GM10248 (cell line): ENCODE data around the gene KRT24.

Experiments used
- CTCF ChIA-PET: fragments of 300-600 bp; sonication (Branson Sonifier 250); formaldehyde crosslinking; extraction: SDS; loops from one replicate; lab custom pipeline; 2021; ENCODE audit warnings: antibody characterized with exemption; lab: Yijun Ruan, JAX
- POLR2A ChIA-PET: fragments of 350-650 bp; sonication (Branson Sonifier 250); formaldehyde crosslinking; extraction: SDS; loops from one replicate; lab custom pipeline; 2020; ENCODE audit warnings: antibody characterized with exemption; lab: Yijun Ruan, JAX
- DNase-seq: peaks from one replicate; pipeline ENCODE4 v3.0.0; 2012; ENCODE audit errors: extremely low spot score
- TF ChIP-seq, protein P1 (sequence below): IDR thresholded peaks from 2 replicates; pipeline ENCODE4 v1.5.1; 2012; ENCODE audit warnings: mild to moderate bottlenecking, low read depth; ENCODE audit errors: extremely low read depth, missing control alignments, control extremely low read depth

Gene KRT24

GRCh38 chr17:40686192-40686591 lies 17.4 kb downstream of the KRT24 start:
- ChIA-PET CTCF (no interaction called here), POLR2A (no interaction called here)
- TF ChIP-seq, protein P1, sequence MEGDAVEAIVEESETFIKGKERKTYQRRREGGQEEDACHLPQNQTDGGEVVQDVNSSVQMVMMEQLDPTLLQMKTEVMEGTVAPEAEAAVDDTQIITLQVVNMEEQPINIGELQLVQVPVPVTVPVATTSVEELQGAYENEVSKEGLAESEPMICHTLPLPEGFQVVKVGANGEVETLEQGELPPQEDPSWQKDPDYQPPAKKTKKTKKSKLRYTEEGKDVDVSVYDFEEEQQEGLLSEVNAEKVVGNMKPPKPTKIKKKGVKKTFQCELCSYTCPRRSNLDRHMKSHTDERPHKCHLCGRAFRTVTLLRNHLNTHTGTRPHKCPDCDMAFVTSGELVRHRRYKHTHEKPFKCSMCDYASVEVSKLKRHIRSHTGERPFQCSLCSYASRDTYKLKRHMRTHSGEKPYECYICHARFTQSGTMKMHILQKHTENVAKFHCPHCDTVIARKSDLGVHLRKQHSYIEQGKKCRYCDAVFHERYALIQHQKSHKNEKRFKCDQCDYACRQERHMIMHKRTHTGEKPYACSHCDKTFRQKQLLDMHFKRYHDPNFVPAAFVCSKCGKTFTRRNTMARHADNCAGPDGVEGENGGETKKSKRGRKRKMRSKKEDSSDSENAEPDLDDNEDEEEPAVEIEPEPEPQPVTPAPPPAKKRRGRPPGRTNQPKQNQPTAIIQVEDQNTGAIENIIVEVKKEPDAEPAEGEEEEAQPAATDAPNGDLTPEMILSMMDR = no peak
- DNase-seq = no peak

DNA sequence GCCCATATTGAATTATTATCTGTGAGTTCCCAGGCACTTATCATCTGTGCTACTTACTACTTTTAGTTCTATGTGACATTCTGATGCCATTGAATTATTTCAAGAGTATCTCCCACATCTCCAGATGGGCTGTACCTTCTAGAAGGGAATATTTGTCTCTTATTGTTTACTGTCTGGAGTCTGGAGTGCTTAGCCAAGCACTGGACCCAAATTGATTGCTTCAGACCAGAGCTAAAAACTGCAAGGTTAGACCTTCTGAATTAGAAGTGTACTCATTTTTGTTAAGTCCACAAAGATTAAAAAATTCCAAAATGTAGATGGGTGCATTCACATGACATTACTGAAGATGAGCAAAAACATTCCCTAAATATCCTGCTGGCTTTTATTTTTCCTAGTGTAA lies 22.6 kb downstream of the KRT24 start:
- TF ChIP-seq, protein P1 = no peak
- no peak for DNase-seq
- POLR2A ChIA-PET = no interaction called here
- CTCF ChIA-PET = interaction anchor here (1.0 to 1.6 kb wide), 3 partner anchors 11 to 13 kb away, joined by 3 to 6 read pairs (median 5); no protein-coding TSS in a partner anchor

GRCh38 chr17:40679523-40679907 lies 24.0 kb downstream of the KRT24 start:
- ChIA-PET CTCF (interaction anchor here (1.6 to 1.7 kb wide), 2 partner anchors 14 to 64 kb away, joined by 6 read pairs; no protein-coding TSS in a partner anchor), POLR2A (no interaction called here)
- DNase-seq = no peak
- TF ChIP-seq, protein P1 = no peak

DNA sequence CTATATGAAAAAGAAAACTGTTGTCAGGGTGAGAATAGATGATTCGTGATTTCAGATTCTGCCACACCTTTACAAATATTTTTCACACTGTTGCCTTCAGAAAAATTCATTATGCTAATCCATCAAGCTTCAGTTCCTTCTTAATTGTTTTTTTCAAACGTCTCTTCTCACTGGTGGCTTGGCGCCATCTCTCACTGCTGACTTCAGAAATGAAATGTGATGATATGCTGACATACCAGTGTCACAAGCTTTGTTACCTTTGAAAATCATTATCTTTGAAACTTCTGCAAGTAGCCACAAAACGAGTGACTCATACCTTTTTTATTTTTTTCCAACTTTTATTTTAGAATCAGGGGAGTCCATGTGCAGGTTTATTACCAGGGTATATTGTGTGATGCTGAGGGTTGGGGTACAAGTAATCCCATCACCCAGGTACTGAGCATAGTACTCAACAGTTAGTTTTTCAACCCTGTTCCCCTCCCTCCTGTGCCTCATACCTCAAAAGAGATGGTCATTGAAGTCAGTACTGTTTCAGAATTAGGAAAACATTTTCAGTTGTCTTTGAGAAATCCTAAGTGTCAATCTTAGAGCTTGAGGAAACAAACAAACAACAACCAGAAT lies 24.5 kb downstream of the KRT24 start:
- TF ChIP-seq, protein P1 = no peak
- POLR2A ChIA-PET = no interaction called here
- CTCF ChIA-PET = interaction anchor here (1.7 kb wide), 1 partner anchor 64 kb away, joined by 6 read pairs; no protein-coding TSS in a partner anchor
- DNase-seq = no peak

- no peak for DNase-seq
- CTCF ChIA-PET = interaction anchor here (2.9 kb wide), 1 partner anchor 9 kb away, joined by 8 read pairs; no protein-coding TSS in a partner anchor
- TF ChIP-seq, protein P1 = no peak
- POLR2A ChIA-PET = no interaction called here
Observed at GRCh38 chr17:40675905-40676304, 27.6 kb downstream of the KRT24 start.

DNA sequence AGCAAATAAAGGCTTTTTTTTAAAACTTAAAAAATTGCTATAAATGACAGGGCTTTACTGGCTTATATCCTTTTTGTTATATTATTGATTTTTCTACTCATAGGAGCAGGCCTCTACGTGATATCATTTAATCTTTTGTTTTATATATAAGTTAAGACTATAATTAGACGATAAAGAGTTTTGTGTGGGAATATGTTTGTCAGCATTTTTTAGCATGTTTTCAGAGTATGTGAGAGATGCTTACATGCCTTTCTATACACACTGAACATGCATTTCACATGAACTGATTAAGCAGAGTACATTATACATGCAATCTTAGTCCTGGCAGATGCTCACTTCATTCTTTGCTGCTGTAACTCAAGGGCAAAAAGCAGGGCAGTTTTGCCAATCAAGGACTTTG lies 30.9 kb downstream of the KRT24 start:
- DNase-seq = no peak
- TF ChIP-seq, protein P1 = no peak
- ChIA-PET POLR2A (no interaction called here), CTCF (interaction anchor here (1.1 kb wide), 1 partner anchor 13 kb away, joined by 4 read pairs; no protein-coding TSS in a partner anchor)
